HG02610 (cell line): ENCODE data around the gene CEP78.
"Not testable (repeated sequence)": the region's sequence is repeated elsewhere in the genome, so short reads cannot be mapped to it uniquely, and the experiment has no call there.

Experiments used
- ATAC-seq: cut with Tn5 transposase; IDR thresholded peaks from one replicate; pipeline ENCODE4 v1.9.1; 2021; ENCODE audit warnings: mild to moderate bottlenecking, moderate library complexity; ENCODE audit not compliant: unreplicated experiment

The CEP78 gene

GRCh38 chr9:78235762-78236550 lies at the start of gene CEP78:
Gene CEP78 (plus strand): TSS chr9:78236075. CDS start chr9:78236351, 276 bp downstream.
- peak; percentile 99 for ATAC-seq

DNA sequence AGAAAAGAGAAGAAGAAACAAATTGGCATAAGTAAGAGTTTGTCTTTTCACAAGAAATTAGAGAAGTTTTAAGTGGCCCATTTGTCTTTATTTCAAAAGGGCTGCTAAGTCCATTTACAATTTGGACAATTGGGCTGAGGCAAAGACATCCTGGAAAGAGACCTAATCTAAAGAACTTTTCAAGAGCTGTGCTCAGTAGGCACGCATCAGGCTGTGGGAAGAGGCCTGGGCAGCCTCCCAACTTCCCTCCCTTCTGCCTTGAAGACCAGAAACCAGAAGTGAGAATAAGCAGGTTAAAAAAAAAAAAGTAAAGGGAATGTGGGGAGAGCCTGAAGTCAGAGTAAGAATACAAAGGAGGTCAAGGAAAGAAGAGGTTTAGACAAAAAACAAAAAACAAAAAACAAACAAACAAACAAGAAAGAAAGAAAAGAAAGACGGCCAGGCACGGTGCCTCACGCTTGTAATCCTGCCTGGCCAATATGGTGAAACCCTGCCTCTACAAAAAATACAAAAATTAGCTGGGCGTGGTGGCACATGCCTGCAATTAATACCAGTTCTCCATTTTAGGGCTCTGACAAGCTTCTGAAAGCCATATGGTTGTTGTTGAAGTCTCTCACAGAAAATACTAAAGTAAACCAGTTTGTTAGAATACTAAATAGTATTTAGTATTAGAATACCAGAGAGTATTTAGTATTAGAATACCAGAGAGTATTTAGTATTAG lies 48.0 kb upstream of the CEP78 start:
- ATAC-seq = no peak

DNA sequence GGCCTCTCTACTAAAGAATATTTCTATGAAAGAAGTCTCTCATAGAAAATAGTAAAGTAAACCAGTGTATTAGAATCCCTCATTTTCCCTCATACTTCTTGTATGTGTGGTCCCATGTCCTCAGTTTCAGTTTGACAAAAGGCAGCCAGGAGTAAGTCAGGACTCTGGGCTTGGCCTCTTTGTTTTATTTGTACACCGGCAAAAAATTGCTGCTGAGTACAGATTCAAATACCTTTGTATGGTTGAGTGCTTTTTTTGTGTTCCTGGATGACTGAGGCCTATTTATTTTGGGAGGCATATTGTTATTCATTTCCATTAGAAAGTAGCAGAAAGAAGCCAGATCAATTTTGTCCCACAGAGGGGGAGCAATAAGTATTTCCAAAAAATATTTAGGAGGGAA lies 47.3 kb upstream of the CEP78 start:
- ATAC-seq = no peak

- ATAC-seq = no peak
Observed at GRCh38 chr9:78189001-78189400, 46.9 kb upstream of the CEP78 start.

GRCh38 chr9:78189461-78189860 lies 46.4 kb upstream of the CEP78 start:
- no peak for ATAC-seq

DNA sequence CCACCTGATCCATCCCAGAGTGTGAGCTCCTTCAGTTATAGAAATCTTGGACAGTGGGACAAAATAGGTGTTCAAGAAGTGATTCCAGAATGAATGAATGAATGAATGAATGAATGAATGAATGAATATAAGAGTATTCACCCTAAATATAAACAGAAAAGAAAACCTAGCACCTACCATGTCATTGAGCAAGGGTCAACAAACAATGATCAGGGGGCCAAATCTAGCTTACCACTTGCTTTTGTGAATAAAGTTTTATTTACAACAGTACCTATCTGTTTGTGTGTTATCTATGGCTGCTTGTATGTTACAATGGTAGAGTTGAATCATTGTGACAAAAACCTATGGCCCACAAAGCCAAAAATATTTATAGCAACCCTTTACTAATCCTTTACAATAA lies 43.9 kb upstream of the CEP78 start:
- no peak for ATAC-seq

DNA sequence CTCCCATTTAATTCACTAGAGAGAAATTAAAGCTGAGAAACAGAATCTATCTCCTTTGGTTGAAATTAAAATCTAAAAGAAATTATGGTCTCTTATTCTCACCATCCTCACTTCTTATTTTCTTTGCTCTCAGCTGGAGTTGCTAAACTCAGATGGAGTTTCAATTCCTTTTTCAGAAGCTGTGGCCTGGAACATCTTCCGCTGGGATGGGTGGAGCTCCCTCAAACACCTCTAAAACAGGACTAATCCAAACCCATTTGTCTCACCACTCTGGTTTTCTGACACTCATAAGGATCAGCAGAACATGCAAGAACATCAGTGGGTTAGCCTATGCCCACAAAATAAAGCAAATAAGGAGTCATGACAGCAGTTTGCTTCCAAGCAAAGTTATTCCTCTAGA lies 39.6 kb upstream of the CEP78 start:
- peak; percentile 63 for ATAC-seq

GRCh38 chr9:78201158-78201777 lies 34.6 kb upstream of the CEP78 start:
- ATAC-seq = not testable (repeated sequence)

DNA sequence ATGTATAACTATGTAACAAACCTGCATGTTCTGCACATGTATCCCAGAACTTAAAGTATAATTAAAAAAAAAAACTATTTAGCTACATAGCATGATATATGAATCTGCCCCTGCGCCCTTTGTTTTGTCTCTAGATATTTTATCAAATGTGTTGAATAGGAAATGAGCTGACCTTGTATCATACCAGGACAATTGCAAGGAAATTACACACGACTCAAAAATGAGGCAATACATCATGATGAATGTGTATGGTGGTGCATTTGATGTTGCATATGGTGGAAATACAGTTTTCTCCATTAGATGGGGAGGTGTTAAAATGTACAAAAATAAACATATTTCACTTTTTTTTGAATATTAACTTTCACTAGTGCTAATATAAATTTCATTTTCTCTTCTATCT lies 28.6 kb upstream of the CEP78 start:
- no peak for ATAC-seq

DNA sequence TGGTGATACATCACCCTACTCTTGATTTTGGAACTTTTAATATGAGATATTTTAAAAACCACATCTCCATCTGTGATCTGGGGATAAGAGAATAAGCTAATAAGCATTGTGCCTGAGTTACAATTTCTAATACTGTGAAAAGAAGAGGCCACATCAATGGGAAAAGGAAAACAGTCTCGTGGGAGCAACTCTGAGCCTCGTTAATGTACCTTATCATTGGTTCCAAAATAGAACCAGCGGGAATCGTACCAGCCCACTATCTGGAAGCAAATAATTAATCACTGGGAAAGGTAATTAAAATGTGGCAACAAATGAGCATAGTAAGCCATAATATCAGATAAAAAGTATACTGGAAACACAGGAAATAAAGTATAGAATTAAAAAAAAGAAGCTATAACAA lies 28.0 kb upstream of the CEP78 start:
- no peak for ATAC-seq

DNA sequence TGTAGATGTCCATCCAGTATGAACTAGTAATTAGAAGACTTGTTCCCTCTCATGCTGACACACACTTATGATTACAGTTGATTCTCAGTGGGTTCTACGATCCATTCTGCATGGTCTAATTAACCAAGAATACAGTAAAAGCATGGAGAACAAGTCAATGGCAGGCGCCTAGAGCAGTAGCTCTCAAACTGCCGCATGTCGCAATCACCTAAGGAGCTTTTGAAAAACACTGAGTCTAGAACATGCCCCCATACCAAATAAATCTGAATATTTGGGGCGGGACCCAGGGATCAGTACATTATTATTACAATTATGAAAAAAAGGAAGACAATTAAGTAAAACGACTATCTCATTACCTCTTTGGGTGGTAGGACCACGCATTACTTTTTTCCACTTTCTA lies 26.7 kb upstream of the CEP78 start:
- ATAC-seq = no peak

- ATAC-seq = peak; percentile 95
Observed at GRCh38 chr9:78210841-78211301, 25.0 kb upstream of the CEP78 start.

GRCh38 chr9:78212868-78213267 lies 23.0 kb upstream of the CEP78 start:
- ATAC-seq = no peak

- no peak for ATAC-seq
Observed at GRCh38 chr9:78213712-78214111, 22.2 kb upstream of the CEP78 start.

- no peak for ATAC-seq
Observed at GRCh38 chr9:78214492-78214891, 21.4 kb upstream of the CEP78 start.

DNA sequence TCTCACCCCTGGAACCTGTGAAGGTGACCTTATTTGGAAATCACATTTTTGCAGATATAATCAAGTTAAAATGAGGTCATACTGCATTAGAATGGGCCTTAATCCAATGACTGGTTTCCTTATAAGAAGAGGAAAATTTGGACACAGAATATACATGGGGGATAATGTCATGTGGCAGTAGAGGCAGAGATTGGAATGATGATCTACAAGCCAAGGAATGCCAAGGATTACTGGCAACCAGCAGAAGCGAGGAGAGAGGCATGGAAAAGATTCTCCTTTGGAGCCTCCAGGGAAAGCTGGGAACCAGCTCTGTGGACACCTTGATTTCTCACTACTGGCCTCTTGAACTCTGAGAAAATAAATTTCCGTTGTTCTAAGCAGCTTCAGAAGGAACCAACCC lies 20.2 kb upstream of the CEP78 start:
- no peak for ATAC-seq

DNA sequence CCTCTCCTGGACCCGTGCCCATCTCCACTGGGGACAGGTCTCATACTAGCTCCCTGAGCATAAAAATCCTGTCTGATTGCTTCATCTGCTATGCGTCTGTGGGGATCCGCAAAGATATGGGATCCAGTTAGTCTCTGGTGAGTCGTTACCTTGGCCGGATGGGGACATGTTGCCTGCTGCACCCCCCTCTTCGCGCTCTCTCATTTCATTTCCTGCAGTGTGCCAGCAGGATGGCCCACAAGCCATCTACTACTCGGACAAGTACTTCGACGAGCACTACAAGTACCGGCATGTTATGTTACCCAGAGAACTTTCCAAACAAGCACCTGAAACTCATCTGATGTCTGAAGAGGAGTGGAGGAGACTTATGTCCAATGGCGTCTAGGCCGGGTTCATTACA lies 17.0 kb upstream of the CEP78 start:
- no peak for ATAC-seq

GRCh38 chr9:78221425-78221824 lies 14.4 kb upstream of the CEP78 start:
- no peak for ATAC-seq

GRCh38 chr9:78221841-78222240 lies 14.0 kb upstream of the CEP78 start:
- ATAC-seq = not testable (repeated sequence)

DNA sequence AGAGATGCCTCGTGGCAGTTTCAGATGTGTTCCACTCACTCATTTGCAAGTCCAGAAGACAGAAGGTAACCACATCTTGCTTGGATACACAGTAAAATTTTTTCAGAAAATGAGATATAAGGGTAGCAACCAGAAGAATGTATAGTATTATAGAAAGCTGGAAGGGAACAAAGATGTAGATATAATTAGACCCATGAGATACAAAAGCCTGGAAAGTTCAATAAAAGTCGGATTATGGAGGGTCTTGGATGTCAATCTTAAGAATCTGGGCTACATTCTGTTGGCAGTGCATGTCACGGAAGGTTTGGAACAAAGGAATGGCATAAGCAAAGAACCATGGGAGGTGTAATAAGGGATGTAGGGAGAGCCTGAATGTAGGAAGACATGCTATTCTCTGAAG lies 5.1 kb upstream of the CEP78 start:
- no peak for ATAC-seq

GRCh38 chr9:78232471-78232870 lies 3.4 kb upstream of the CEP78 start:
- ATAC-seq = not testable (repeated sequence)

DNA sequence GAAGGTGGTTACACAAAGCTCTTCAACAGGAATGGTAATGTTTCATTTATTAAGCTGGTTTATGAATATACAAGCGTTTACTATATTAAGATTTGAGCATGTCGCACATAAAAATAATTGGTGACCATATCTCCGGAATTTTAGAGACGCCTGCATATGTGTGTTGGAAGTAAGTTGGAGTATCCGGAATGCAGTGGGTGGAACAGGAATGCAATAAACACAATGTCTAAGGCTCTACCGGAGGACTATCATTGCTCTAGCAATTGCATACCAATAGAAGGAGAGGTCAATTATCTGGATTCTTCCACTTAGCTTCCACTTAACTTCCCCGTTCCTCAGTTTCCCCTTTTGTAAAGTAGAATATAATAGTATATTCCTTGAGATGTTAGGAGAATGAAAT lies 1.1 kb upstream of the CEP78 start:
- ATAC-seq = no peak
